Activated CD4-positive, alpha-beta T cell treated with anti-CD3 and anti-CD28 coated beads for 36 hours (primary cell): ENCODE measurements around the gene HAND1. TPM values are rescaled to one million over a fixed set of nuclear protein-coding genes. Genes with fewer than 3 reads are reported as not detected.

Source experiments
- ATAC-seq: fragments of 200-7000 bp; cut with Tn5 transposase; one replicate; pipeline ENCODE4 v1.10.0; 2021; ENCODE audit warnings: mild to moderate bottlenecking, moderate library complexity
- CTCF ChIA-PET: fragments of 350-600 bp; sonication (Branson Sonifier 250); formaldehyde crosslinking; loops from one replicate; lab custom pipeline; 2021; ENCODE audit warnings: antibody characterized with exemption; lab: Charles Lee
- POLR2A ChIA-PET: fragments of 350-600 bp; sonication (Branson Sonifier 250); formaldehyde crosslinking; loops from one replicate; lab custom pipeline; 2021; ENCODE audit warnings: antibody characterized with exemption, inconsistent platforms; lab: Charles Lee
- DNase-seq: peaks from one replicate; pipeline ENCODE4 v3.0.0-alpha.2; 2020
- H3K27ac Mint-ChIP-seq: one replicate; pipeline ENCODE4 v1.8.0; 2021; ENCODE audit warnings: mixed read lengths
- H3K27me3 Mint-ChIP-seq: one replicate; pipeline ENCODE4 v1.8.0; 2021; ENCODE audit warnings: mixed read lengths
- H3K36me3 Mint-ChIP-seq: one replicate; pipeline ENCODE4 v1.8.0; 2021; ENCODE audit warnings: low read depth, mixed read lengths
- H3K4me1 Mint-ChIP-seq: one replicate; pipeline ENCODE4 v1.8.0; 2021; ENCODE audit warnings: mixed read lengths
- H3K4me3 Mint-ChIP-seq: one replicate; pipeline ENCODE4 v1.8.0; 2021; ENCODE audit warnings: mild to moderate bottlenecking, moderate library complexity, mixed read lengths
- H3K9me3 Mint-ChIP-seq: one replicate; pipeline ENCODE4 v1.8.0; 2021; ENCODE audit warnings: low read depth, mixed read lengths
- intact Hi-C, 2 experiments: fragments of 100-400 bp; cut with DNase I in 1 of 2; cut with micrococcal nuclease in 1 of 2; formaldehyde crosslinking; loops; one replicate each; pipeline versions ENCODE4 v1.14.2 to v1.15.1; 2022 to 2024; cut with DNase I, micrococcal nuclease
- total RNA-seq, 2 experiments: library from RNA; stranded (reverse); gene quantifications; one replicate each; pipeline ENCODE4 v1.2.3, GENCODE V29; 2021

Gene HAND1
- total RNA-seq, 2 experiments from 2014 or later, result not detected

- intact Hi-C loops, result no loop called here
- Mint-ChIP-seq H3K4me3 (no peak overlapping the region), H3K9me3 (peaks cover 2% of the 10 kb centered on the region), H3K27ac (no peak overlapping the region), H3K27me3 (no peaks in the 10 kb centered on the region), H3K4me1 (no peaks in the 10 kb centered on the region), H3K36me3 (peaks cover 26% of the 10 kb centered on the region)
- ChIA-PET POLR2A (no interaction called here), CTCF (interaction anchor here (0.6 kb wide), 1 partner anchor 32 kb away, joined by 3 read pairs; no protein-coding TSS in a partner anchor)
- DNase-seq (no peak), ATAC-seq (no peak)
Observed at GRCh38 chr5:154430961-154431630, 46.9 kb downstream of the HAND1 start.

DNA sequence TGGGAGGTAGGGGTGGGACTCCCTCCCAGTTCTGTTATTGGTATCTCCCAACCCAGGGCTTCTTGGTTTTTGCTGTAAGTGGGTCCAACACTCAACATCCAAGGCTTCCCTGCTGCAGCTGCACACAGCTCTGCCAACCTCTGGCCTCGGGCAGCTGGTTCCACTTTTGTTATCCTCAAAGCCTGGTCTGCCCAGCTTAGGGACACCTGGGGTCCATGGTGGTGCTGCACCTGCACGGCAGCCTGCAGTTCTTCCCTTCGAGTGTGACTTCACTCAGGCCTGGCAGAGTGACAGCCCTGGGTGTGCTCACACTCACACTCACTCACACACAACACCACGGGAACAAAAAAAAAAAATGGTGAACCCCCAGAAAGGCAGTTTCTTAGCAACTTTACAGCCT lies 47.6 kb downstream of the HAND1 start:
- ATAC-seq, result no peak
- CTCF ChIA-PET, result interaction anchor here (0.6 to 1.6 kb wide), 4 partner anchors 10 to 358 kb away, joined by 3 to 7 read pairs (median 4); no protein-coding TSS in a partner anchor
- intact Hi-C loops, result no loop called here

DNA sequence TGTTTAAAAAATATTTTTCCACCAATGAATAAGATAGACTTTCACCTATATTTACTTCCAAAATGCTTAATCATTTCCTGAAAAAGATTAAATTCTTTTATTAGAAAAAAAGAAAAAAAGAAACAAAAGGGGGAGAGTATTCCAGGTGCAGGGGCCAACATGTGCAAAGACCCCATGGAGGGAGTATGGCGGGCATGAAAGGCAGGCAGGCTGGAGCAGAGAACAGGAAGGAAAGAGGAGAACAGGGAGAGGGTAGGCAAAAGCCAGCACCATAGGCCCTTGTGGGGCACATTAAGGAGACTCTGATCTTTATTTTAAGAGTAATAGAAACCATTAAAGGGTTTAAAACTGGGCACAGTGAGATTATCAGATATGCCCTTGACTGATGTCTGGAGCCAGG lies 48.7 kb downstream of the HAND1 start:
- intact Hi-C loops, result no loop called here
- Mint-ChIP-seq H3K9me3 (peaks cover 2% of the 10 kb centered on the region), H3K4me1 (no peaks in the 10 kb centered on the region), H3K4me3 (no peak overlapping the region), H3K27ac (no peak overlapping the region), H3K27me3 (no peaks in the 10 kb centered on the region), H3K36me3 (peaks cover 18% of the 10 kb centered on the region)
- no peak for ATAC-seq
- no peak for DNase-seq
- ChIA-PET POLR2A (no interaction called here), CTCF (interaction anchor here (0.8 to 1.6 kb wide), 2 partner anchors 9 to 27 kb away, joined by 5 to 7 read pairs; no protein-coding TSS in a partner anchor)

More for the DNA sequence above, 47.6 kb downstream of the HAND1 start:
- no peak for DNase-seq
- peaks cover 2% of the 10 kb centered on the region for H3K9me3 Mint-ChIP-seq
- H3K4me3 Mint-ChIP-seq, result no peak overlapping the region
- peaks cover 21% of the 10 kb centered on the region for H3K36me3 Mint-ChIP-seq
- no peaks in the 10 kb centered on the region for H3K4me1 Mint-ChIP-seq
- H3K27ac Mint-ChIP-seq, result no peak overlapping the region
- H3K27me3 Mint-ChIP-seq, result no peaks in the 10 kb centered on the region
- POLR2A ChIA-PET, result no interaction called here

DNA sequence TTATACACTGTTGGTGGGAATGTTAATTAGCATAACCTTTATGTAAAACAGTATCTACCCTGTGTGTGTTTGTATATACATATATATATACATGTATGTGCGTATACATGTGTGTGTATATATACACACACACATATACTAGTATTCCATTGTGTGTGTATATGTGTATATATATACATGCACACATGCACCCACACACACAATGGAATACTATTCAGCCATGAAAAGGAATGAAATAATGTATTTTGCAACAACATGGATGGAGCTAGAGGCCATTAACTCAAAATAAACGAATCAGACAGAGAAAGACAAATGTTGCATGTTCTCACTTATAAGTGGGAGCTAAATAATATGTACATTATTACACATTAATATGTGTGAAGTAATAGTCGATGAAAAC lies 49.8 kb downstream of the HAND1 start:
- peaks cover 20% of the 10 kb centered on the region for H3K36me3 Mint-ChIP-seq
- peaks cover 8% of the 10 kb centered on the region for H3K9me3 Mint-ChIP-seq
- POLR2A ChIA-PET, result no interaction called here
- no peak for ATAC-seq
- no peak overlapping the region for H3K27ac Mint-ChIP-seq
- H3K27me3 Mint-ChIP-seq, result no peaks in the 10 kb centered on the region
- peaks cover 2% of the 10 kb centered on the region for H3K4me1 Mint-ChIP-seq
- no peak overlapping the region for H3K4me3 Mint-ChIP-seq
- CTCF ChIA-PET, result interaction anchor here (0.6 to 0.7 kb wide), 2 partner anchors 37 to 237 kb away, joined by 3 read pairs; partner anchors contain the start of gene GALNT10
- DNase-seq, result no peak
- intact Hi-C loops, result no loop called here

Other genes with a start within 250 kb of the HAND1 start
- gene SAP30L, start 32.2 kb downstream of the HAND1 start, total RNA-seq, result 10 to 100 TPM; 22.1 to 24.5 TPM